OCI-LY3 (cell line): ENCODE data around the gene DNAH17.

Experiments used
- CTCF ChIP-seq: fragments of 200-600, 300-600 bp; sonication (generic); IDR thresholded peaks from 2 replicates; pipeline ENCODE4 v1.5.1; 2014; ENCODE audit warnings: antibody characterized with exemption, low read length, low read depth
- EZH2phosphoT487 ChIP-seq: fragments of 200-600 bp; shearing (Covaris generic); IDR thresholded peaks from 2 replicates; pipeline ENCODE4 v1.6.1; 2018; ENCODE audit warnings: antibody characterized with exemption, mixed run types, low read depth

GRCh38 chr17:78461799-78462053 is 115.5 kb downstream of the DNAH17 start:
- TF ChIP-seq CTCF (no peak), EZH2phosphoT487 (no peak)
